ENCODE measurements around the gene LRIT3. TPM values are rescaled to one million over a fixed set of nuclear protein-coding genes. Genes with fewer than 3 reads are reported as not detected.

LRIT3 gene
- 0.13 TPM in 1 of 2 replicates, not detected in the other for total RNA-seq (2014; rRNA removed; shearing (Covaris generic))

GRCh38 chr4:109847896-109848442 is at the start of gene LRIT3:
LRIT3 (plus strand) TSS chr4:109848107; CDS start chr4:109848202, 95 bp downstream.

GRCh38 chr4:109801895-109802319 is 46.0 kb upstream of the LRIT3 start, which contains the start of gene CFI:
CFI (minus strand) TSS chr4:109801999; CDS start chr4:109801971, 28 bp downstream.

GRCh38 chr4:109815151-109816081 is 32.5 kb upstream of the LRIT3 start, which contains the start of gene GAR1:
GAR1 (plus strand) TSS chr4:109815762; CDS start chr4:109816165, 403 bp downstream.

GRCh38 chr4:109827672-109828071 is 20.2 kb upstream of the LRIT3 start, which contains the start of gene RRH:
RRH (plus strand) TSS chr4:109827972; CDS start chr4:109828028, 56 bp downstream.

GRCh38 chr4:109912706-109913595 is 65.0 kb downstream of the LRIT3 start, which contains the start of gene EGF:
EGF (plus strand) TSS chr4:109912883; CDS start chr4:109913336, 453 bp downstream.

Other genes with a start within 250 kb of the LRIT3 start
- 6.3 and 13.9 TPM in 2 replicates for gene CASP6, start 144.7 kb upstream of the LRIT3 start, total RNA-seq (2014; rRNA removed; shearing (Covaris generic))
- 7.2 and 9.9 TPM in 2 replicates for gene PLA2G12A, start 118.0 kb upstream of the LRIT3 start, total RNA-seq (2014; rRNA removed; shearing (Covaris generic))
- 9.8 and 11.4 TPM in 2 replicates for gene CFI, start 46.1 kb upstream of the LRIT3 start, total RNA-seq (2014; rRNA removed; shearing (Covaris generic))
- 26.4 and 30.1 TPM in 2 replicates for gene GAR1, start 32.3 kb upstream of the LRIT3 start, total RNA-seq (2014; rRNA removed; shearing (Covaris generic))
- gene RRH, start 20.1 kb upstream of the LRIT3 start, total RNA-seq (2014; rRNA removed; shearing (Covaris generic)) = not detected in 2 replicates
- 0.24 and 0.57 TPM in 2 replicates for gene EGF, start 64.8 kb downstream of the LRIT3 start, total RNA-seq (2014; rRNA removed; shearing (Covaris generic))